Measurements from ENCODE around the gene LARP4B. TPM values are rescaled to one million over a fixed set of nuclear protein-coding genes. Genes with fewer than 3 reads are reported as not detected.

The LARP4B gene
- total and polyA plus RNA-seq, 2 donors (not counting 1 experiment from before 2014, with no cell fraction given): 35.6 to 129 TPM

DNA sequence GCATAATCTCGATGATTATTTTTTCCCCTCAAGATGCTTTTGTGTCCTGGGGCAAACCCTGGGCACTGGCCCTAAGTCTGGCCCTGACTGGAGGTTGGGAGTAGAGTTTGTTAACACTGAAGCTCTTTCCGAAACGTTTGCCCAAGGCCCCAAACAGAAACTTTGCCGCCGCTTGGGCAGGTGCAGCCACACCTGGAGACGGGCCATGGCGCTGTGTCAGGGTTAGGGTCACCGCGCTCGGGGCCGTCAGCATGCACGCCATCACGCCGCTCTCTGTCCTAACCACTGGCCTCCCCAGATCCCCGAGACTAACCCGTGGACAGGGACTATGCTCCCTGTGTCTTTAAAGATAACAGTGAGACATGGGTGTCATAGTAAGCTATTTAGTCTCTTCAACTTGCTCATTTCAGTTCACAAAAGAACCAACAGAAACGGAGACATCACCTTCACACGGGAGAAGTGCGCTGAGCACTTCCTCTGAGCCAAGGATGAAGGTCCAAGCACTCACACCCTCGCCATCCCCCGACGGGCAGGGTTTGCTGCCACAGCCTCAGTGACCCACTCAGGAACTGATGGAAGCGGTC lies 156.8 kb downstream of the LARP4B start:
- ATAC-seq (ENCODE audit: low read depth) (no peak), DNase-seq (no peak)
- Mint-ChIP-seq H3K27me3 (peaks cover 3% of the 10 kb centered on the region), H3K4me3 (no peak overlapping the region), H3K9me3 (ENCODE audit: insufficient read depth) (peaks cover 2% of the 10 kb centered on the region), H3K4me1 (no peaks in the 10 kb centered on the region), H3K27ac (no peak overlapping the region)
- intact Hi-C loops (cut with micrococcal nuclease): no loop called here
- no peaks in the 10 kb centered on the region for H4K20me1 ChIP-seq (ENCODE audit: control insufficient read depth, insufficient read depth, low read length, poor library complexity, severe bottlenecking)
- no peak overlapping the region for H3K9ac ChIP-seq (ENCODE audit: low read length)
- H3K4me2 ChIP-seq (replicated peaks; ENCODE audit: low read depth, low read length, poor library complexity, severe bottlenecking): no peak overlapping the region
- no peak for TF ChIP-seq EZH2 (IDR thresholded peaks at IDR 0.05; ENCODE audit: borderline replicate concordance, insufficient read depth, low read depth, low read length, poor library complexity, severe bottlenecking)
- TF ChIP-seq, protein P1, sequence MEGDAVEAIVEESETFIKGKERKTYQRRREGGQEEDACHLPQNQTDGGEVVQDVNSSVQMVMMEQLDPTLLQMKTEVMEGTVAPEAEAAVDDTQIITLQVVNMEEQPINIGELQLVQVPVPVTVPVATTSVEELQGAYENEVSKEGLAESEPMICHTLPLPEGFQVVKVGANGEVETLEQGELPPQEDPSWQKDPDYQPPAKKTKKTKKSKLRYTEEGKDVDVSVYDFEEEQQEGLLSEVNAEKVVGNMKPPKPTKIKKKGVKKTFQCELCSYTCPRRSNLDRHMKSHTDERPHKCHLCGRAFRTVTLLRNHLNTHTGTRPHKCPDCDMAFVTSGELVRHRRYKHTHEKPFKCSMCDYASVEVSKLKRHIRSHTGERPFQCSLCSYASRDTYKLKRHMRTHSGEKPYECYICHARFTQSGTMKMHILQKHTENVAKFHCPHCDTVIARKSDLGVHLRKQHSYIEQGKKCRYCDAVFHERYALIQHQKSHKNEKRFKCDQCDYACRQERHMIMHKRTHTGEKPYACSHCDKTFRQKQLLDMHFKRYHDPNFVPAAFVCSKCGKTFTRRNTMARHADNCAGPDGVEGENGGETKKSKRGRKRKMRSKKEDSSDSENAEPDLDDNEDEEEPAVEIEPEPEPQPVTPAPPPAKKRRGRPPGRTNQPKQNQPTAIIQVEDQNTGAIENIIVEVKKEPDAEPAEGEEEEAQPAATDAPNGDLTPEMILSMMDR (IDR thresholded peaks at IDR 0.05): no peak
- POLR2A ChIA-PET: no interaction called here
- no peaks in the 10 kb centered on the region for H3K4me1 ChIP-seq (ENCODE audit: control insufficient read depth in 2 of 2, insufficient read depth in 2 of 2, low read length in 2 of 2)
- no peaks in the 10 kb centered on the region for H3K79me2 ChIP-seq (ENCODE audit: control insufficient read depth, insufficient read depth, low read length)
- H2AFZ ChIP-seq (ENCODE audit: insufficient read depth, low read depth, low read length, poor library complexity, severe bottlenecking): no peak overlapping the region
- CTCF ChIA-PET: no interaction called here
- no peak overlapping the region for H3K27ac ChIP-seq (ENCODE audit: low read length in 2 of 2)
- WGBS (ENCODE audit: insufficient coverage): 88% methylated on average over 16 of the region's 23 CpGs
- H3K9me3 ChIP-seq (ENCODE audit: control extremely low read depth in 1 of 3, control insufficient read depth in 2 of 3, insufficient read depth in 1 of 3, low read length in 2 of 3): peaks cover 0 to 28% (median under 1%) of the 10 kb centered on the region in 3 donors
- no peaks in the 10 kb centered on the region for H3K36me3 ChIP-seq (replicated peaks in 1 of 2; ENCODE audit: control extremely low read depth in 1 of 2, control insufficient read depth in 1 of 2, extremely low read depth in 1 of 2, insufficient read depth in 2 of 2, low read length in 1 of 2)
- peaks cover 0 to 6% (median 0%) of the 10 kb centered on the region in 4 experiments for H3K27me3 ChIP-seq (replicated peaks in 1 of 4; ENCODE audit: control extremely low read depth in 1 of 4, control insufficient read depth in 3 of 4, insufficient read depth in 4 of 4, low read length in 3 of 4)
- H3K4me3 ChIP-seq (ENCODE audit: control extremely low read depth in 1 of 5, extremely low read depth in 1 of 5, insufficient read depth in 1 of 5, low read depth in 2 of 5, low read length in 4 of 5): no peak overlapping the region

DNA sequence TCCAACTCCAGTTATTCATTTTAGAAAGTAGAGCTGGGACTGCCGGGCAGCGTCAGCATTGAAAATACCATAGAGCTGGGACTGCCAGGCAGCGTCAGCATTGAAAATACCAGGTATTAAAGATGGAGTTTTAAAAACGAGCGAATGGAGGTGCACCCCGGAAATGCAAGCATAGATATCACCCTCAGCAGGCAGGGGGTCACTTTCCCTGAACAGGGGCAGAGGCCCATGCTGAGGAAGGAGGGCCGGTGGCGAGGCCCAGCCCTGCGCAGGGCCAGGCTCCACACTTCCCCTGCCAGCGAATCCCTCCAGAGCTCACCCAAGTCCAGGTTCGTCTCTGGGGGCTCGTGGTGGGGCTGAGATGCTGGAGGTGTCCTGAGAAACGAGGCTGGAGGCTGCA lies 157.3 kb downstream of the LARP4B start:
- CTCF ChIA-PET: interaction anchor here (0.5 kb wide), 1 partner anchor 699 kb away, joined by 5 read pairs; no protein-coding TSS in a partner anchor
- H3K9me3 Mint-ChIP-seq (ENCODE audit: insufficient read depth): peaks cover 2% of the 10 kb centered on the region
- Histone ChIP-seq H3K4me3 (ENCODE audit: control extremely low read depth in 1 of 5, extremely low read depth in 1 of 5, insufficient read depth in 1 of 5, low read depth in 2 of 5, low read length in 4 of 5) (no peak overlapping the region), H3K27me3 (replicated peaks in 1 of 4; ENCODE audit: control extremely low read depth in 1 of 4, control insufficient read depth in 3 of 4, insufficient read depth in 4 of 4, low read length in 3 of 4) (peaks cover 0 to 6% (median 0%) of the 10 kb centered on the region in 4 experiments), H3K36me3 (replicated peaks in 1 of 2; ENCODE audit: control extremely low read depth in 1 of 2, control insufficient read depth in 1 of 2, extremely low read depth in 1 of 2, insufficient read depth in 2 of 2, low read length in 1 of 2) (no peaks in the 10 kb centered on the region), H3K4me2 (replicated peaks; ENCODE audit: low read depth, low read length, poor library complexity, severe bottlenecking) (no peak overlapping the region), H3K9ac (ENCODE audit: low read length) (no peak overlapping the region), H3K27ac (ENCODE audit: low read length in 2 of 2) (no peak overlapping the region), H3K4me1 (ENCODE audit: control insufficient read depth in 2 of 2, insufficient read depth in 2 of 2, low read length in 2 of 2) (no peaks in the 10 kb centered on the region), H4K20me1 (ENCODE audit: control insufficient read depth, insufficient read depth, low read length, poor library complexity, severe bottlenecking) (no peaks in the 10 kb centered on the region), H3K9me3 (ENCODE audit: control extremely low read depth in 1 of 3, control insufficient read depth in 2 of 3, insufficient read depth in 1 of 3, low read length in 2 of 3) (peaks cover 0 to 34% (median 4%) of the 10 kb centered on the region in 3 donors), H3K79me2 (ENCODE audit: control insufficient read depth, insufficient read depth, low read length) (no peaks in the 10 kb centered on the region), H2AFZ (ENCODE audit: insufficient read depth, low read depth, low read length, poor library complexity, severe bottlenecking) (no peak overlapping the region)
- WGBS (ENCODE audit: insufficient coverage): 86% methylated on average over 11 of the region's 13 CpGs
- H3K4me1 Mint-ChIP-seq: no peaks in the 10 kb centered on the region
- intact Hi-C loops (cut with micrococcal nuclease): no loop called here
- H3K27me3 Mint-ChIP-seq: peaks cover 3% of the 10 kb centered on the region
- TF ChIP-seq EZH2 (IDR thresholded peaks at IDR 0.05; ENCODE audit: borderline replicate concordance, insufficient read depth, low read depth, low read length, poor library complexity, severe bottlenecking): no peak
- TF ChIP-seq, protein P1 (IDR thresholded peaks at IDR 0.05): no peak
- no peak for ATAC-seq (ENCODE audit: low read depth)
- no peak for DNase-seq
- POLR2A ChIA-PET: no interaction called here
- H3K4me3 Mint-ChIP-seq: no peak overlapping the region
- H3K27ac Mint-ChIP-seq: no peak overlapping the region

Data from B cell (primary cell).